IMR-90 (cell line): ENCODE measurements around the gene PRKCH. TPM values are rescaled to one million over a fixed set of nuclear protein-coding genes. Genes with fewer than 3 reads are reported as not detected.

ENCODE experiments used
- ATAC-seq: fragments of 200-7000 bp; cut with Tn5 transposase; 2 replicates; pipeline ENCODE4 v1.9.1; 2020; ENCODE audit warnings: low read depth, mild to moderate bottlenecking, moderate library complexity
- BruUV-seq: library from RNA; stranded (reverse); fragments of 400-500 nt; replicated peaks from 2 replicates; lab custom pipeline; 2021; lab: Mats Ljungman, UMichigan
- CTCF ChIA-PET: fragments of 300-600 bp; formaldehyde crosslinking; extraction: SDS; loops from one replicate; lab custom pipeline; 2021; ENCODE audit warnings: antibody characterized with exemption; lab: Yijun Ruan, JAX
- POLR2A ChIA-PET: fragments of 300-600 bp; sonication (Branson Sonifier 250); formaldehyde crosslinking; loops from one replicate; lab custom pipeline; 2022; ENCODE audit warnings: antibody characterized with exemption; ENCODE audit not compliant: unreplicated experiment; lab: Charles Lee
- DNase-seq: peaks from one replicate; pipeline ENCODE4 v3.0.0; 2013
- H2AFZ ChIP-seq: replicated peaks from 2 replicates; pipeline ENCODE3; 2013; ENCODE audit warnings: low read length, mild to moderate bottlenecking; ENCODE audit not compliant: poor library complexity
- H2AK5ac ChIP-seq: 2 replicates; pipeline ENCODE4 v1.6.1; 2013; ENCODE audit warnings: low read depth, low read length, inconsistent platforms
- H2AK9ac ChIP-seq: replicated peaks from 2 replicates; pipeline ENCODE3; 2013; ENCODE audit warnings: mild to moderate bottlenecking, low read depth, low read length, moderate library complexity; ENCODE audit not compliant: poor library complexity
- H2BK120ac ChIP-seq: 2 replicates; pipeline ENCODE4 v1.6.1; 2013; ENCODE audit warnings: low read depth, low read length, inconsistent platforms
- H2BK15ac ChIP-seq: 3 replicates; pipeline ENCODE4 v1.6.1; 2013; ENCODE audit warnings: low read depth, low read length, inconsistent platforms
- H2BK20ac ChIP-seq: 2 replicates; pipeline ENCODE4 v1.6.1; 2013; ENCODE audit warnings: low read depth, mild to moderate bottlenecking, inconsistent platforms, low read length, moderate library complexity
- H2BK5ac ChIP-seq: 2 replicates; pipeline ENCODE4 v1.6.1; 2013; ENCODE audit warnings: mild to moderate bottlenecking, low read depth, low read length, inconsistent platforms; ENCODE audit not compliant: poor library complexity, severe bottlenecking
- H3K14ac ChIP-seq: replicated peaks from 2 replicates; pipeline ENCODE4 v1.6.1; 2013; ENCODE audit warnings: low read depth, low read length, inconsistent platforms
- H3K18ac ChIP-seq: 2 replicates; pipeline ENCODE4 v1.6.1; 2013; ENCODE audit warnings: low read depth, low read length, control low read depth
- H3K23ac ChIP-seq: 2 replicates; pipeline ENCODE4 v1.6.1; 2013; ENCODE audit warnings: low read depth, low read length, inconsistent platforms
- H3K27ac ChIP-seq: 2 replicates; pipeline ENCODE4 v1.5.1; 2013; ENCODE audit warnings: mild to moderate bottlenecking, control low read depth, low read length; ENCODE audit not compliant: insufficient read depth
- H3K27me3 ChIP-seq: 2 replicates; pipeline ENCODE4 v1.6.1; 2013; ENCODE audit warnings: low read length; ENCODE audit not compliant: control insufficient read depth, insufficient read depth
- H3K36me3 ChIP-seq: 2 replicates; pipeline ENCODE4 v1.6.1; 2013; ENCODE audit warnings: low read length, mixed read lengths; ENCODE audit not compliant: control insufficient read depth, insufficient read depth
- H3K4ac ChIP-seq: 2 replicates; pipeline ENCODE4 v1.6.1; 2013; ENCODE audit warnings: low read depth, low read length, inconsistent platforms
- H3K4me1 ChIP-seq: 2 replicates; pipeline ENCODE4 v1.6.1; 2013; ENCODE audit warnings: low read length, mixed read lengths; ENCODE audit not compliant: control insufficient read depth, insufficient read depth
- H3K4me2 ChIP-seq: 2 replicates; pipeline ENCODE4 v1.6.1; 2013; ENCODE audit warnings: low read depth, mild to moderate bottlenecking, control low read depth, low read length, moderate library complexity
- H3K4me3 ChIP-seq: 2 replicates; pipeline ENCODE4 v1.5.1; 2013; ENCODE audit warnings: low read depth, mild to moderate bottlenecking, control low read depth, low read length, moderate library complexity; ENCODE audit not compliant: insufficient read depth
- H3K56ac ChIP-seq: 2 replicates; pipeline ENCODE4 v1.6.1; 2013; ENCODE audit warnings: low read length, inconsistent platforms; ENCODE audit not compliant: insufficient read depth; ENCODE audit errors: extremely low read depth
- H3K79me1 ChIP-seq, 2 experiments: 2 replicates each; pipeline ENCODE4 v1.6.1; 2013; ENCODE audit warnings: low read length in 2 of 2, inconsistent platforms in 1 of 2, low read depth in 1 of 2
- H3K9ac ChIP-seq: 2 replicates; pipeline ENCODE4 v1.6.1; 2013; ENCODE audit warnings: low read depth, low read length, control low read depth
- H3K9me1 ChIP-seq: 2 replicates; pipeline ENCODE4 v1.6.1; 2013; ENCODE audit warnings: low read length, inconsistent platforms; ENCODE audit not compliant: insufficient read depth
- H3K9me3 ChIP-seq: 2 replicates; pipeline ENCODE4 v1.6.1; 2013; ENCODE audit warnings: low read length; ENCODE audit not compliant: control insufficient read depth, insufficient read depth
- H4K20me1 ChIP-seq: 2 replicates; pipeline ENCODE4 v1.6.1; 2013; ENCODE audit warnings: low read length, inconsistent platforms; ENCODE audit not compliant: insufficient read depth
- H4K5ac ChIP-seq: 2 replicates; pipeline ENCODE4 v1.6.1; 2013; ENCODE audit warnings: mild to moderate bottlenecking, low read depth, low read length, control low read depth
- H4K8ac ChIP-seq, 2 experiments: 2 replicates each; pipeline ENCODE4 v1.6.1; 2013; ENCODE audit warnings: low read depth in 2 of 2, low read length in 2 of 2, control low read depth in 1 of 2, inconsistent platforms in 1 of 2
- H4K91ac ChIP-seq: 2 replicates; pipeline ENCODE4 v1.6.1; 2013; ENCODE audit warnings: low read depth, low read length, inconsistent platforms; ENCODE audit not compliant: insufficient read depth
- BHLHE40 ChIP-seq: fragments of 150-350 bp; IDR thresholded peaks from 2 replicates; pipeline ENCODE4 v1.6.1; 2016; ENCODE audit warnings: mild to moderate bottlenecking, low read depth, low read length
- CEBPB ChIP-seq: IDR thresholded peaks from 2 replicates; pipeline ENCODE4 v1.6.1; 2012; ENCODE audit warnings: low read depth, low read length, improper control_type of control experiment
- CHD1 ChIP-seq: IDR thresholded peaks from 2 replicates; pipeline ENCODE4 v1.6.1; 2012; ENCODE audit warnings: low read depth, low read length, improper control_type of control experiment
- FOS ChIP-seq: fragments of 150-350 bp; IDR thresholded peaks from 2 replicates; pipeline ENCODE4 v1.6.1; 2016; ENCODE audit warnings: low read depth, low read length
- MAFK ChIP-seq: IDR thresholded peaks from 2 replicates; pipeline ENCODE4 v1.6.1; 2012; ENCODE audit warnings: low read depth, low read length, improper control_type of control experiment
- MAZ ChIP-seq: IDR thresholded peaks from 2 replicates; pipeline ENCODE4 v1.6.1; 2012; ENCODE audit warnings: low read depth, mild to moderate bottlenecking, low read length, improper control_type of control experiment, moderate library complexity, borderline replicate concordance
- MXI1 ChIP-seq: IDR thresholded peaks from 2 replicates; pipeline ENCODE4 v1.6.1; 2012; ENCODE audit warnings: low read depth, mild to moderate bottlenecking, low read length, moderate library complexity, borderline replicate concordance
- NFE2L2 ChIP-seq: fragments of 150-350 bp; IDR thresholded peaks from 2 replicates; pipeline ENCODE4 v1.6.1; 2016; ENCODE audit warnings: low read depth, mild to moderate bottlenecking, low read length
- POLR2A ChIP-seq: IDR thresholded peaks from 2 replicates; pipeline ENCODE4 v1.6.1; 2012; ENCODE audit warnings: mild to moderate bottlenecking, low read depth, low read length
- RAD21 ChIP-seq: IDR thresholded peaks from 2 replicates; pipeline ENCODE4 v1.6.1; 2012; ENCODE audit warnings: low read length, improper control_type of control experiment
- RCOR1 ChIP-seq: IDR thresholded peaks from 2 replicates; pipeline ENCODE4 v1.6.1; 2012; ENCODE audit warnings: mild to moderate bottlenecking, low read length, improper control_type of control experiment; ENCODE audit not compliant: insufficient replicate concordance
- RFX5 ChIP-seq: IDR thresholded peaks from 2 replicates; pipeline ENCODE4 v1.8.0; 2012; ENCODE audit warnings: low read depth, mild to moderate bottlenecking, low read length, moderate library complexity
- SMC3 ChIP-seq: fragments of 150-350 bp; IDR thresholded peaks from 2 replicates; pipeline ENCODE4 v1.6.1; 2016; ENCODE audit warnings: low read depth, mild to moderate bottlenecking, antibody characterized with exemption, low read length, moderate library complexity
- USF2 ChIP-seq: fragments of 150-350 bp; IDR thresholded peaks from 2 replicates; pipeline ENCODE4 v1.6.1; 2017; ENCODE audit warnings: mild to moderate bottlenecking, antibody characterized with exemption, low read length, low read depth
- WGBS, 2 experiments: methylation state at CpG; one replicate each; pipeline versions ENCODE4 v1.1.5 to v1.1.7; 2013; ENCODE audit warnings: missing lambda C conversion rate in 2 of 2; ENCODE audit not compliant: insufficient read length in 1 of 2; ENCODE audit errors: extremely low coverage in 2 of 2; 5-methylcytosine and 5-hydroxymethylcytosine counted together
- dilution Hi-C: fragments of 300-500 bp; cut with HindIII; formaldehyde crosslinking; loops from one replicate; pipeline ENCODE4 v1.14.3; 2018; ENCODE audit warnings: low sequenced_read_pairs; ENCODE audit not compliant: unreplicated experiment
- in situ Hi-C: fragments of 300-500 bp; cut with MboI; formaldehyde crosslinking; loops from 3 replicates; pipeline ENCODE4 v1.14.3; 2019; ENCODE audit warnings: low sequenced_read_pairs, inconsistent platforms, mixed read lengths
- intact Hi-C: fragments of 100-400 bp; cut with micrococcal nuclease; formaldehyde crosslinking; loops from 2 replicates; pipeline ENCODE4 v1.10.0; 2022
- polyA plus RNA-seq, 3 experiments: library from polyadenylated mRNA; depleted of rRNA; stranded (reverse); fragments of >200 nt; gene quantifications; 2 replicates each; pipeline ENCODE4 v1.2.3, GENCODE V29; 2012; ENCODE audit warnings: low replicate concordance in 1 of 3
- total RNA-seq: library from RNA; depleted of rRNA; stranded (reverse); fragments of >200 nt; gene quantifications from 2 replicates; pipeline ENCODE4 v1.2.3, GENCODE V29; 2012
- TF ChIP-seq, protein P1 (sequence below): fragments of 150-350 bp; IDR thresholded peaks from 2 replicates; pipeline ENCODE4 v1.6.1; 2016; ENCODE audit warnings: low read depth, mild to moderate bottlenecking, low read length, moderate library complexity, borderline replicate concordance
- TF ChIP-seq, protein P2 (sequence below): conservative IDR thresholded peaks from 2 replicates; pipeline ENCODE4 v1.5.1; 2012; ENCODE audit warnings: mild to moderate bottlenecking, low read depth, low read length, improper control_type of control experiment

PRKCH gene
- total and polyA plus RNA-seq, 2 of the 4 experiments (the other 2 are of a cell fraction): 1.6 to 2.3 TPM

- H2BK5ac ChIP-seq: no peak overlapping the region
- no peak overlapping the region for H4K91ac ChIP-seq
- H4K20me1 ChIP-seq: no peaks in the 10 kb centered on the region
- no peak overlapping the region for H4K8ac ChIP-seq
- H3K4ac ChIP-seq: no peak overlapping the region
- H2BK15ac ChIP-seq: no peak overlapping the region
- no peaks in the 10 kb centered on the region for H3K4me1 ChIP-seq
- H3K18ac ChIP-seq: no peak overlapping the region
- CTCF ChIA-PET: no interaction called here
- BruUV-seq: no TSS peak
- H3K56ac ChIP-seq: no peak overlapping the region
- no peak overlapping the region for H3K9ac ChIP-seq
- DNase-seq: no peak
- in situ Hi-C loops (no loop called here), intact Hi-C loops (no loop called here), dilution Hi-C loops (no loop called here)
- H3K4me3 ChIP-seq: no peak overlapping the region
- no peak overlapping the region for H3K27ac ChIP-seq
- no peak overlapping the region for H4K5ac ChIP-seq
- H3K14ac ChIP-seq: no peak overlapping the region
- H2BK120ac ChIP-seq: no peak overlapping the region
- no peak overlapping the region for H3K4me2 ChIP-seq
- H2AFZ ChIP-seq: no peak overlapping the region
- H2AK9ac ChIP-seq: no peak overlapping the region
- POLR2A ChIA-PET: no interaction called here
- no peak overlapping the region for H2AK5ac ChIP-seq
- H3K27me3 ChIP-seq: peaks cover 46% of the 10 kb centered on the region
- no peaks in the 10 kb centered on the region for H3K9me3 ChIP-seq
- ATAC-seq: no peak
- no peaks in the 10 kb centered on the region; the same call in 1 of the 2 replicates for H3K9me1 ChIP-seq
- WGBS, 2 experiments: no CpG with 5 or more reads among the region's 2 CpGs
- TF ChIP-seq BHLHE40 (no peak), RFX5 (no peak), MXI1 (no peak), RAD21 (no peak), NFE2L2 (no peak), CEBPB (no peak), MAZ (no peak), USF2 (no peak), CHD1 (no peak), FOS (no peak), SMC3 (no peak), MAFK (no peak), POLR2A (no peak), RCOR1 (no peak)
- TF ChIP-seq, protein P1, sequence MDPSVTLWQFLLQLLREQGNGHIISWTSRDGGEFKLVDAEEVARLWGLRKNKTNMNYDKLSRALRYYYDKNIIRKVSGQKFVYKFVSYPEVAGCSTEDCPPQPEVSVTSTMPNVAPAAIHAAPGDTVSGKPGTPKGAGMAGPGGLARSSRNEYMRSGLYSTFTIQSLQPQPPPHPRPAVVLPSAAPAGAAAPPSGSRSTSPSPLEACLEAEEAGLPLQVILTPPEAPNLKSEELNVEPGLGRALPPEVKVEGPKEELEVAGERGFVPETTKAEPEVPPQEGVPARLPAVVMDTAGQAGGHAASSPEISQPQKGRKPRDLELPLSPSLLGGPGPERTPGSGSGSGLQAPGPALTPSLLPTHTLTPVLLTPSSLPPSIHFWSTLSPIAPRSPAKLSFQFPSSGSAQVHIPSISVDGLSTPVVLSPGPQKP: no peak
- TF ChIP-seq, protein P2, sequence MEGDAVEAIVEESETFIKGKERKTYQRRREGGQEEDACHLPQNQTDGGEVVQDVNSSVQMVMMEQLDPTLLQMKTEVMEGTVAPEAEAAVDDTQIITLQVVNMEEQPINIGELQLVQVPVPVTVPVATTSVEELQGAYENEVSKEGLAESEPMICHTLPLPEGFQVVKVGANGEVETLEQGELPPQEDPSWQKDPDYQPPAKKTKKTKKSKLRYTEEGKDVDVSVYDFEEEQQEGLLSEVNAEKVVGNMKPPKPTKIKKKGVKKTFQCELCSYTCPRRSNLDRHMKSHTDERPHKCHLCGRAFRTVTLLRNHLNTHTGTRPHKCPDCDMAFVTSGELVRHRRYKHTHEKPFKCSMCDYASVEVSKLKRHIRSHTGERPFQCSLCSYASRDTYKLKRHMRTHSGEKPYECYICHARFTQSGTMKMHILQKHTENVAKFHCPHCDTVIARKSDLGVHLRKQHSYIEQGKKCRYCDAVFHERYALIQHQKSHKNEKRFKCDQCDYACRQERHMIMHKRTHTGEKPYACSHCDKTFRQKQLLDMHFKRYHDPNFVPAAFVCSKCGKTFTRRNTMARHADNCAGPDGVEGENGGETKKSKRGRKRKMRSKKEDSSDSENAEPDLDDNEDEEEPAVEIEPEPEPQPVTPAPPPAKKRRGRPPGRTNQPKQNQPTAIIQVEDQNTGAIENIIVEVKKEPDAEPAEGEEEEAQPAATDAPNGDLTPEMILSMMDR: no peak
- no peaks in the 10 kb centered on the region for H3K79me1 ChIP-seq
- no peak overlapping the region for H2BK20ac ChIP-seq
- H3K23ac ChIP-seq: no peak overlapping the region
- H3K36me3 ChIP-seq: no peaks in the 10 kb centered on the region
Measured at GRCh38 chr14:61416591-61416990, 95.2 kb downstream of the PRKCH start.
